OCI-LY1 (cell line): ENCODE results near the gene ADGRB2.

Experiments
- EZH2 ChIP-seq: fragments of 200-600 bp; sonication (generic), shearing (Covaris generic); IDR thresholded peaks from 2 replicates; pipeline ENCODE4 v1.8.0; 2017; ENCODE audit warnings: borderline replicate concordance, mixed run types, mild to moderate bottlenecking, antibody characterized with exemption, low read length, moderate library complexity, mixed read lengths
- TF ChIP-seq, protein P1 (sequence below): fragments of 200-600 bp; sonication (generic), shearing (Covaris generic); IDR thresholded peaks from 2 replicates; pipeline ENCODE4 v1.5.1; 2017; ENCODE audit warnings: mild to moderate bottlenecking, antibody characterized with exemption, low read length, moderate library complexity, mixed read lengths

DNA sequence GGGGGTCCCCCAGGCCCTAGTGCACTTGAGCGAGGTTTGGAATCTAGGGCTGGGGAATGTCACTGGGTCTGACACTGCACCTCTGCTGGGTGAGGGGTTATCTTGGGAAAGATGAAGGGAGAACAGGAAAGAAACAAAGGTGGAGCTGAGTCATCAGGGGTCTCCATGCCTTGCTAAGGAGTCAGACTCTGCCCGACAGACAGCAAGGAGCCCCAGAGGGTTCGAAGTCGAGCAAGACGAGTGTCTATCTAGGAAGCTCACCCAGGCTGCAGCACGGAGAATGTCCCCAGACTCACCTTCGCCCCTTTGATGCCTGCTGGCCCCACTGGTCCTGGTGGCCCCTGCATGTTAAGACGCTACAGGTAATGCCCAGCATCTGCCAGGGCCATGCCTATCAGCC is 78.3 kb downstream of the ADGRB2 start:
- TF ChIP-seq, protein P1, sequence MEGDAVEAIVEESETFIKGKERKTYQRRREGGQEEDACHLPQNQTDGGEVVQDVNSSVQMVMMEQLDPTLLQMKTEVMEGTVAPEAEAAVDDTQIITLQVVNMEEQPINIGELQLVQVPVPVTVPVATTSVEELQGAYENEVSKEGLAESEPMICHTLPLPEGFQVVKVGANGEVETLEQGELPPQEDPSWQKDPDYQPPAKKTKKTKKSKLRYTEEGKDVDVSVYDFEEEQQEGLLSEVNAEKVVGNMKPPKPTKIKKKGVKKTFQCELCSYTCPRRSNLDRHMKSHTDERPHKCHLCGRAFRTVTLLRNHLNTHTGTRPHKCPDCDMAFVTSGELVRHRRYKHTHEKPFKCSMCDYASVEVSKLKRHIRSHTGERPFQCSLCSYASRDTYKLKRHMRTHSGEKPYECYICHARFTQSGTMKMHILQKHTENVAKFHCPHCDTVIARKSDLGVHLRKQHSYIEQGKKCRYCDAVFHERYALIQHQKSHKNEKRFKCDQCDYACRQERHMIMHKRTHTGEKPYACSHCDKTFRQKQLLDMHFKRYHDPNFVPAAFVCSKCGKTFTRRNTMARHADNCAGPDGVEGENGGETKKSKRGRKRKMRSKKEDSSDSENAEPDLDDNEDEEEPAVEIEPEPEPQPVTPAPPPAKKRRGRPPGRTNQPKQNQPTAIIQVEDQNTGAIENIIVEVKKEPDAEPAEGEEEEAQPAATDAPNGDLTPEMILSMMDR = no peak
- no peak for TF ChIP-seq EZH2
